ENCODE data around the gene SCARB1. TPM values are rescaled to one million over a fixed set of nuclear protein-coding genes. Genes with fewer than 3 reads are reported as not detected.
"Not testable (repeated sequence)": the region's sequence is repeated elsewhere in the genome, so short reads cannot be mapped to it uniquely, and the experiment has no call there.

SCARB1 gene
- 100 to 1,000 TPM; 128 to 359 (median 214) TPM for total RNA-seq
- long read RNA-seq, transcript SCARB1-201 (13 exons, 2,611 nt) = major isoform, 14 of 27 reads
- long read RNA-seq, partial matches to known transcripts = 5 of 27 reads
- long read RNA-seq, other reads (novel, unspliced or antisense) = 7 of 27 reads

GRCh38 chr12:124863416-124864325 is at the start of gene SCARB1:
Gene SCARB1, minus strand, starts transcription at chr12:124863864. Its CDS starts 144 bp downstream, at chr12:124863720.
- ATAC-seq (peak; percentile 76 to 92 (median 88)), DNase-seq (peak; percentile 93 to 94 (median 93))
- WGBS (ENCODE audit: insufficient coverage, low coverage, low lambda C conversion rate, missing lambda C conversion rate) = 0% methylated on average over 12 of the region's 89 CpGs
- Histone ChIP-seq H3K4me3 (peak within 1 kb of the TSS; percentile 81 to 96 (median 93)), H3K4me1 (peaks cover 0 to 34% (median 10%) of the 10 kb centered on the region in 4 donors), H3K27me3 (no peaks in the 10 kb centered on the region), H3K36me3 (peaks cover 0 to 11% (median 2%) of the 10 kb centered on the region in 4 donors), H3K27ac (peak within 1 kb of the TSS; percentile 81 to 93 (median 89)), H3K9me3 (no peaks in the 10 kb centered on the region)
- TF ChIP-seq, protein P1, sequence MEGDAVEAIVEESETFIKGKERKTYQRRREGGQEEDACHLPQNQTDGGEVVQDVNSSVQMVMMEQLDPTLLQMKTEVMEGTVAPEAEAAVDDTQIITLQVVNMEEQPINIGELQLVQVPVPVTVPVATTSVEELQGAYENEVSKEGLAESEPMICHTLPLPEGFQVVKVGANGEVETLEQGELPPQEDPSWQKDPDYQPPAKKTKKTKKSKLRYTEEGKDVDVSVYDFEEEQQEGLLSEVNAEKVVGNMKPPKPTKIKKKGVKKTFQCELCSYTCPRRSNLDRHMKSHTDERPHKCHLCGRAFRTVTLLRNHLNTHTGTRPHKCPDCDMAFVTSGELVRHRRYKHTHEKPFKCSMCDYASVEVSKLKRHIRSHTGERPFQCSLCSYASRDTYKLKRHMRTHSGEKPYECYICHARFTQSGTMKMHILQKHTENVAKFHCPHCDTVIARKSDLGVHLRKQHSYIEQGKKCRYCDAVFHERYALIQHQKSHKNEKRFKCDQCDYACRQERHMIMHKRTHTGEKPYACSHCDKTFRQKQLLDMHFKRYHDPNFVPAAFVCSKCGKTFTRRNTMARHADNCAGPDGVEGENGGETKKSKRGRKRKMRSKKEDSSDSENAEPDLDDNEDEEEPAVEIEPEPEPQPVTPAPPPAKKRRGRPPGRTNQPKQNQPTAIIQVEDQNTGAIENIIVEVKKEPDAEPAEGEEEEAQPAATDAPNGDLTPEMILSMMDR (IDR thresholded peaks at IDR 0.05) = peak in 2 of 4 donors; percentile 8 to 13
- TF ChIP-seq POLR2A (IDR thresholded peaks at IDR 0.05) = peak; percentile 83
- intact Hi-C loops (cut with DNase I) = no loop called here

- ATAC-seq; intact Hi-C loops (cut with DNase I); DNase-seq; H3K9me3 ChIP-seq; H3K27me3 ChIP-seq: not testable (repeated sequence)
- 12% methylated on average over 9 of the region's 21 CpGs for WGBS (ENCODE audit: insufficient coverage, low coverage, low lambda C conversion rate, missing lambda C conversion rate)
- peak overlapping the region; percentile 55 to 91 (median 79) for H3K4me3 ChIP-seq
- H3K27ac ChIP-seq = peak overlapping the region; percentile 100
- peaks cover 3 to 35% (median 9%) of the 10 kb centered on the region in 4 donors for H3K4me1 ChIP-seq
- peaks cover 0 to 24% (median 11%) of the 10 kb centered on the region in 4 donors for H3K36me3 ChIP-seq
Observed at GRCh38 chr12:124912529-124913287, 49.0 kb upstream of the SCARB1 start.

GRCh38 chr12:124911521-124911920 is 47.9 kb upstream of the SCARB1 start:
- Histone ChIP-seq H3K36me3 (peaks cover 0 to 24% (median 11%) of the 10 kb centered on the region in 4 donors), H3K4me3 (peak overlapping the region in 2 of 3 donors; percentile 19 to 36), H3K27ac (peak overlapping the region in 2 of 3 donors; percentile 20 to 45), H3K4me1 (peaks cover 3 to 33% (median 9%) of the 10 kb centered on the region in 4 donors)
- 16% methylated on average over 6 of the region's 6 CpGs for WGBS (ENCODE audit: insufficient coverage, low coverage, low lambda C conversion rate, missing lambda C conversion rate)
- H3K9me3 ChIP-seq; intact Hi-C loops (cut with DNase I); ATAC-seq; DNase-seq; H3K27me3 ChIP-seq: not testable (repeated sequence)

GRCh38 chr12:124910561-124911478 is 47.2 kb upstream of the SCARB1 start:
- H3K36me3 ChIP-seq = peaks cover 0 to 24% (median 11%) of the 10 kb centered on the region in 4 donors
- intact Hi-C loops (cut with DNase I) = no loop called here
- peaks cover under 1 to 35% (median 10%) of the 10 kb centered on the region in 4 donors for H3K4me1 ChIP-seq
- no peaks in the 10 kb centered on the region for H3K9me3 ChIP-seq
- 41% methylated on average over 8 of the region's 9 CpGs for WGBS (ENCODE audit: insufficient coverage, low coverage, low lambda C conversion rate, missing lambda C conversion rate)
- DNase-seq = no peak
- TF ChIP-seq, protein P1 (IDR thresholded peaks at IDR 0.05) = no peak
- peak; percentile 69 for TF ChIP-seq POLR2A (IDR thresholded peaks at IDR 0.05)
- no peaks in the 10 kb centered on the region for H3K27me3 ChIP-seq
- peak in 2 of 4 donors; percentile 0 to 3 for ATAC-seq
- H3K27ac ChIP-seq = peak overlapping the region; percentile 20 to 45 (median 24)
- peak overlapping the region in 2 of 3 donors; percentile 19 to 36 for H3K4me3 ChIP-seq

Measured in right lobe of liver (tissue), 6 donors.